ENCODE measurements around the gene AP2B1. TPM values are rescaled to one million over a fixed set of nuclear protein-coding genes. Genes with fewer than 3 reads are reported as not detected.

Gene AP2B1
- total RNA-seq, 1 experiment from 2014 or later, result 195 TPM

DNA sequence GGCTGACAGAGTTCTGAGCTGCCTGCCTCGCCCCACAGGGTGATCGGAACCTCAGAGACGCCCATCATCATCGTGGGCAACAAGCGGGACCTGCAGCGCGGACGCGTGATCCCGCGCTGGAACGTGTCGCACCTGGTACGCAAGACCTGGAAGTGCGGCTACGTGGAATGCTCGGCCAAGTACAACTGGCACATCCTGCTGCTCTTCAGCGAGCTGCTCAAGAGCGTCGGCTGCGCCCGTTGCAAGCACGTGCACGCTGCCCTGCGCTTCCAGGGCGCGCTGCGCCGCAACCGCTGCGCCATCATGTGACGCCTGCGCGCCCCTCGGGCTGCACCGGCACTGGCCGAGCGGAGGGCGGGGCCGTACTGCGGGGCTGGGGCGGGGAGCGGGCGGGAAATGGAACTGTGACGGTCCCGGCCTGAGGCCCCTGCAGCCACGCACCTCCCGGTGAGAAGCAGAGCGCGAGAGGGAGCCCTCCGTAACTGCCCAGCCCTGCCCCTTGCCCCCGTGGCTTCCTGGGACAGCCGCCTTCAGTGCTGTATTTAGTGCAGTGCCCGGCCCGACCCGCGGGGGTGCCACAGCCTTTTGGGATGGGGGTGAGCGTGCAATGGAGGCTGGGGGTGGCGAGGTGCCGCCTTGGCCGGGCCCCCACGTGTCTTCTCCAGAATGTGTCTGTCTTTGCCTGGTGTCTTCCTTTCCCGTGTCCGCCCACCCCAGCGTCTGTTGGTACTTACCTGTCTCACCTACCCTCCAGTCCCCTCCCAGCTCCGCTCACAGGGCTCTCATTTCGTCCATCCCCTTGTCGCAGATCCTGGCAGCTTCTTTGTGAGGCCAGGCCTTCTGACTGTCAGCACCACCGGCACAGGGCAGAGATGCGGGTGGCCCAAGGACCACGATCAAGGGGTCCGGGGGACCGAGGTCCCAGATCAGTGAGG, 154.1 kb downstream of the AP2B1 start (continued):
- TF ChIP-seq ELF4 (CRISPR knock-in tag; IDR thresholded peaks at IDR 0.05; ENCODE audit: low read depth) (peak; percentile 68; the same call in 1 of the 2 replicates), ETV6 (CRISPR knock-in tag; IDR thresholded peaks at IDR 0.05) (peak; percentile 98), ZNF138 (CRISPR knock-in tag; conservative IDR thresholded peaks at IDR 0.05) (peak; percentile 97), SP1 (CRISPR knock-in tag; conservative IDR thresholded peaks at IDR 0.05) (peak; percentile 93), PRDM15 (CRISPR knock-in tag; IDR thresholded peaks at IDR 0.05) (0 out of 2 replicates have a peak, but pooled peaks have one; percentile 56), PRRX2 (CRISPR knock-in tag; IDR thresholded peaks at IDR 0.05) (no peak), FOXP1 (CRISPR knock-in tag; IDR thresholded peaks at IDR 0.05; ENCODE audit: borderline replicate concordance) (peak; percentile 99), CDX4 (CRISPR knock-in tag; IDR thresholded peaks at IDR 0.05; ENCODE audit: borderline replicate concordance) (no peak), ZNF671 (CRISPR knock-in tag; IDR thresholded peaks at IDR 0.05) (no peak), ZNF232 (CRISPR knock-in tag; IDR thresholded peaks at IDR 0.05) (peak; percentile 98), AR (CRISPR knock-in tag; IDR thresholded peaks at IDR 0.05) (no peak), USF2 (CRISPR knock-in tag; IDR thresholded peaks at IDR 0.05) (peak; percentile 94), NFE2L1 (CRISPR knock-in tag; IDR thresholded peaks at IDR 0.05) (peak; percentile 99), ATF3 (CRISPR knock-in tag; conservative IDR thresholded peaks at IDR 0.05) (peak; percentile 73), CBFB (CRISPR knock-in tag; IDR thresholded peaks at IDR 0.05; ENCODE audit: low read depth) (peak; percentile 97), EMX1 (CRISPR knock-in tag; IDR thresholded peaks at IDR 0.05) (no peak)
- TF ChIP-seq, protein P1, sequence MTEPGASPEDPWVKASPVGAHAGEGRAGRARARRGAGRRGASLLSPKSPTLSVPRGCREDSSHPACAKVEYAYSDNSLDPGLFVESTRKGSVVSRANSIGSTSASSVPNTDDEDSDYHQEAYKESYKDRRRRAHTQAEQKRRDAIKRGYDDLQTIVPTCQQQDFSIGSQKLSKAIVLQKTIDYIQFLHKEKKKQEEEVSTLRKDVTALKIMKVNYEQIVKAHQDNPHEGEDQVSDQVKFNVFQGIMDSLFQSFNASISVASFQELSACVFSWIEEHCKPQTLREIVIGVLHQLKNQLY (CRISPR knock-in tag; IDR thresholded peaks at IDR 0.05), result 0 out of 2 replicates have a peak, but pooled peaks have one; percentile 12
- TF ChIP-seq, protein P2, sequence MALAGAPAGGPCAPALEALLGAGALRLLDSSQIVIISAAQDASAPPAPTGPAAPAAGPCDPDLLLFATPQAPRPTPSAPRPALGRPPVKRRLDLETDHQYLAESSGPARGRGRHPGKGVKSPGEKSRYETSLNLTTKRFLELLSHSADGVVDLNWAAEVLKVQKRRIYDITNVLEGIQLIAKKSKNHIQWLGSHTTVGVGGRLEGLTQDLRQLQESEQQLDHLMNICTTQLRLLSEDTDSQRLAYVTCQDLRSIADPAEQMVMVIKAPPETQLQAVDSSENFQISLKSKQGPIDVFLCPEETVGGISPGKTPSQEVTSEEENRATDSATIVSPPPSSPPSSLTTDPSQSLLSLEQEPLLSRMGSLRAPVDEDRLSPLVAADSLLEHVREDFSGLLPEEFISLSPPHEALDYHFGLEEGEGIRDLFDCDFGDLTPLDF (CRISPR knock-in tag; IDR thresholded peaks at IDR 0.05), result peak; percentile 97
- TF ChIP-seq, protein P3, sequence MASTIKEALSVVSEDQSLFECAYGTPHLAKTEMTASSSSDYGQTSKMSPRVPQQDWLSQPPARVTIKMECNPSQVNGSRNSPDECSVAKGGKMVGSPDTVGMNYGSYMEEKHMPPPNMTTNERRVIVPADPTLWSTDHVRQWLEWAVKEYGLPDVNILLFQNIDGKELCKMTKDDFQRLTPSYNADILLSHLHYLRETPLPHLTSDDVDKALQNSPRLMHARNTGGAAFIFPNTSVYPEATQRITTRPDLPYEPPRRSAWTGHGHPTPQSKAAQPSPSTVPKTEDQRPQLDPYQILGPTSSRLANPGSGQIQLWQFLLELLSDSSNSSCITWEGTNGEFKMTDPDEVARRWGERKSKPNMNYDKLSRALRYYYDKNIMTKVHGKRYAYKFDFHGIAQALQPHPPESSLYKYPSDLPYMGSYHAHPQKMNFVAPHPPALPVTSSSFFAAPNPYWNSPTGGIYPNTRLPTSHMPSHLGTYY (CRISPR knock-in tag; IDR thresholded peaks at IDR 0.05), result no peak
- TF ChIP-seq, protein P4, sequence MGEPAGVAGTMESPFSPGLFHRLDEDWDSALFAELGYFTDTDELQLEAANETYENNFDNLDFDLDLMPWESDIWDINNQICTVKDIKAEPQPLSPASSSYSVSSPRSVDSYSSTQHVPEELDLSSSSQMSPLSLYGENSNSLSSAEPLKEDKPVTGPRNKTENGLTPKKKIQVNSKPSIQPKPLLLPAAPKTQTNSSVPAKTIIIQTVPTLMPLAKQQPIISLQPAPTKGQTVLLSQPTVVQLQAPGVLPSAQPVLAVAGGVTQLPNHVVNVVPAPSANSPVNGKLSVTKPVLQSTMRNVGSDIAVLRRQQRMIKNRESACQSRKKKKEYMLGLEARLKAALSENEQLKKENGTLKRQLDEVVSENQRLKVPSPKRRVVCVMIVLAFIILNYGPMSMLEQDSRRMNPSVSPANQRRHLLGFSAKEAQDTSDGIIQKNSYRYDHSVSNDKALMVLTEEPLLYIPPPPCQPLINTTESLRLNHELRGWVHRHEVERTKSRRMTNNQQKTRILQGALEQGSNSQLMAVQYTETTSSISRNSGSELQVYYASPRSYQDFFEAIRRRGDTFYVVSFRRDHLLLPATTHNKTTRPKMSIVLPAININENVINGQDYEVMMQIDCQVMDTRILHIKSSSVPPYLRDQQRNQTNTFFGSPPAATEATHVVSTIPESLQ (CRISPR knock-in tag; IDR thresholded peaks at IDR 0.05), result peak; percentile 76; the same call in 1 of the 2 replicates
- TF ChIP-seq, protein P5, sequence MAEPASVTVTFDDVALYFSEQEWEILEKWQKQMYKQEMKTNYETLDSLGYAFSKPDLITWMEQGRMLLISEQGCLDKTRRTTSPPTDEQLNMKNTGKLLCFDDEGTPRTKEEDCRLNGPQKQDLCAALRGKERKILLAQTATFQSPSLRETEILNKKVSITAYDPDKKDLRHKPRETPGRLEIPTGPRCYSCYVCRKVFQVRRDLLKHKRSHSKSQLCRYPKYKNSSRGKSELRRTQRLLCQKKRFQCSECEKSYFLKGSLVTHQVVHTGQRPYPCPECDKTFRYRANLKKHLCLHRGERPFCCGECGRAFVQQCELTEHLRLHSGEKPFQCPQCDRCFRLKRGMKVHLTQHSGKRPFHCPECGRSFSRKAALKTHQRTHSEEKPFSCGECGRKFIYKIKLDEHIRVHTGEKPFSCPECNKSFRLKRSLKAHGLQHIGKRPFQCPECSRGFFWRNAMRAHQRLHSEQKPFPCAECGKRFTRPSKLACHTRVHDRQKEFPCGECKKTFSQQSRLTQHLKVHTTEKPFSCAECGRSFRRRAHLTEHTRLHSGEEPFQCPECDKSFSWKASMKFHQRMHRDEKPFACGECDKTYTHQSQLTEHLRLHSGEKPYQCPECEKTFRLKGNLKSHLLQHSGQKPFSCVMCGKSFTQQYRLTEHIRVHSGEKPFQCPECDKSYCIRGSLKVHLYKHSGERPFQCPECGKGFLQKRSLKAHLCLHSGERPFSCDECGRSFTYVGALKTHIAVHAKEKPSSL (CRISPR knock-in tag; conservative IDR thresholded peaks at IDR 0.05), result no peak
